Type B pancreatic cell (in vitro differentiated cells): ENCODE results near the gene RERE. TPM values are rescaled to one million over a fixed set of nuclear protein-coding genes. Genes with fewer than 3 reads are reported as not detected.
"Not testable (repeated sequence)": the region's sequence is repeated elsewhere in the genome, so short reads cannot be mapped to it uniquely, and the experiment has no call there.

Experiments used
- DNase-seq: peaks from one replicate; pipeline ENCODE4 v3.0.0; 2021; ENCODE audit warnings: mixed read lengths; ENCODE audit not compliant: unreplicated experiment; ENCODE audit errors: extremely low spot score
- H3K27ac Mint-ChIP-seq: 2 replicates; pipeline ENCODE4 v1.8.0; 2021; ENCODE audit warnings: mild to moderate bottlenecking, mixed read lengths
- H3K27me3 Mint-ChIP-seq: 2 replicates; pipeline ENCODE4 v1.8.0; 2021; ENCODE audit warnings: mixed read lengths
- H3K36me3 Mint-ChIP-seq: 2 replicates; pipeline ENCODE4 v1.8.0; 2021; ENCODE audit warnings: mixed read lengths
- H3K4me1 Mint-ChIP-seq: one replicate; pipeline ENCODE4 v1.8.0; 2021; ENCODE audit warnings: mixed read lengths; ENCODE audit not compliant: unreplicated experiment
- H3K4me3 Mint-ChIP-seq: 2 replicates; pipeline ENCODE4 v1.8.0; 2021; ENCODE audit warnings: mild to moderate bottlenecking, mixed read lengths
- H3K9me3 Mint-ChIP-seq: 2 replicates; pipeline ENCODE4 v1.8.0; 2021; ENCODE audit warnings: mixed read lengths
- total RNA-seq: library from RNA; stranded (reverse); gene quantifications from 2 replicates; pipeline ENCODE4 v1.2.1, GENCODE V29; 2021; ENCODE audit warnings: low replicate concordance
- TF ChIP-seq, protein P1 (sequence below): fragments of 200-600 bp; sonication (generic); conservative IDR thresholded peaks from 2 replicates; pipeline ENCODE4 v1.5.0; 2021; ENCODE audit warnings: antibody characterized with exemption, mild to moderate bottlenecking

RERE gene
- total RNA-seq, 1 donor from 2014 or later = 141 TPM

DNA sequence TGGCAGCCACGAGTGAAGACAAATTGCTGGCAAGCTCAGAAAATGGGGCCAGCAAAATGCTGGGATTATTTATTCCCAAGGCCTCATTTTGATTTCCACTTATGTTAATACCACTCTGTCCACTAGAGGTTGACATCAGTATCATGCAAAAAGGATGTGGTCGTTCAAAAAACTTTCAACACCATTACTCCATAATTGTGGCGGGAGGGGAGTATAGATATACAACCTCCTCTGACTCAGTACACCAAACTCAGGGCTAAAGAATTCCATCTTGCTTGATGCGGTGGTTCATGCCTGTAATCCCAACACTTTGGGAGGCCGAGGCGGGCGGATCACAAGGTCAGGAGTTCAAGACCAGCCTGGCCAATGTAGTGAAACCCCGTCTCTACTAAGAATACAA, 200.6 kb downstream of the RERE start:
- H3K36me3 Mint-ChIP-seq = peaks cover 18% of the 10 kb centered on the region
- DNase-seq, H3K27me3 Mint-ChIP-seq, H3K9me3 Mint-ChIP-seq, H3K27ac Mint-ChIP-seq, H3K4me3 Mint-ChIP-seq: not testable (repeated sequence)
- H3K4me1 Mint-ChIP-seq = peaks cover 34% of the 10 kb centered on the region

DNA sequence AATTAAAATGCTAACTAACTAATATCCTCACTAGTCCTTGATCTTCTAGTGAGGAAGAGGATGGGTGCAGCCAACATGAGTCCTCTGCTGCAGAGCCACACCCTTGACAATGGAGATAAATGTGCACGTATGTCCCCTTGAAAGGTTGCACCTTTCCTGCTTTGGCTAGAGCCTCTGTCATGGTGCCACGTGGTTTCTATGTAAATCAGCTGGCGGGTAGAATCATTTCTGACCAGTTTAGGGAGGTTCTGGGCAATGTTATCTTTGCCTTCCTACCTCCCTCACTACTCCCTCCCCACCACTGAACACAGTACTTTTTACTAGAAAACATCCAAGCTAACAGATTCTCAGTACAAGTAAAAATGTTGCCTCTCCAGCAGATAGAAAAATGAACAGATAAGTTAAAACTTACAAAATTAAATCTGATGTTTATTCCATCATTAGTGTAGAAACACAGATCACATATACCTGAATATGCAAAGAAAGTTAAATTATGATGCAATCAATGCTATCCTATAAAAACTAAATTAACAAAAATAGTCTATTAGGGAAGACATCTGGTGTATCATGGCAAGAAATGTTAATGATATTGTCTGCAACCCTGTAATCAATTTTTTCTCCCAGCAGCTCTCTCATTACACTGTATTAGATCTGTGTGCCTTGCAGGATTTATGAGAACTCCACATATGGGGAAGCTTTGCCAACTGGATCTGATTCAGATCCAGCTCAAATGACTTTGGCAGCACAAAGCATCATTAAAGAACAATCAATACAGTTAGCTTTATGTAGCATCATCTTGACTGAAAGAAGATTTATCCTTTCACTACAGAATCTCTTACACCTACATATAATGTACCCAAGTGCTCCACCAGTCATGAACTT, 205.6 kb downstream of the RERE start:
- H3K36me3 Mint-ChIP-seq = peaks cover 25% of the 10 kb centered on the region
- H3K4me3 Mint-ChIP-seq, DNase-seq, H3K27me3 Mint-ChIP-seq, H3K9me3 Mint-ChIP-seq: not testable (repeated sequence)
- H3K4me1 Mint-ChIP-seq = peaks cover 20% of the 10 kb centered on the region
- H3K27ac Mint-ChIP-seq = peak overlapping the region; percentile 52

DNA sequence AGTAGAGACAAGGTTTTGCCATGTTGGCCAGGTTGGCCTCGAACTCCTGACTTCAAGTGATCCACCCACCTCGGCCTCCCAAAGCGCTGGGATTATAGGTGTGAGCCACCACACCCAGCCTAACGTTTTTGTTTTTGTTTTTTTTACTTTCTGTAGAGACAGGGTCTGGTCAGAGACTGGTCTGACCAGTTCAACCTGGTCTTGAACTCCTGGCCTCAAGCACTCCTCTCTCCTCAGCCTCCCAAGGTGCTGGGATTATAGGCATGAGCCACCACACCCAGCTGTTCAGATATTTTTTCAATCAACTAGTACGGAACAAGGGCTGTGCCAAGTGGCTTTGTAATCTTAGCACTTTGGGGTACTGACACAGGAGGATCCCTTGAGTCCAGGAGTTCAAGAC, 209.5 kb downstream of the RERE start:
- no peak overlapping the region for H3K4me3 Mint-ChIP-seq
- no peaks in the 10 kb centered on the region for H3K9me3 Mint-ChIP-seq
- no peaks in the 10 kb centered on the region for H3K27me3 Mint-ChIP-seq
- DNase-seq = no peak
- H3K4me1 Mint-ChIP-seq = peaks cover 15% of the 10 kb centered on the region
- H3K27ac Mint-ChIP-seq = no peak overlapping the region
- peaks cover 18% of the 10 kb centered on the region for H3K36me3 Mint-ChIP-seq
- TF ChIP-seq, protein P1, sequence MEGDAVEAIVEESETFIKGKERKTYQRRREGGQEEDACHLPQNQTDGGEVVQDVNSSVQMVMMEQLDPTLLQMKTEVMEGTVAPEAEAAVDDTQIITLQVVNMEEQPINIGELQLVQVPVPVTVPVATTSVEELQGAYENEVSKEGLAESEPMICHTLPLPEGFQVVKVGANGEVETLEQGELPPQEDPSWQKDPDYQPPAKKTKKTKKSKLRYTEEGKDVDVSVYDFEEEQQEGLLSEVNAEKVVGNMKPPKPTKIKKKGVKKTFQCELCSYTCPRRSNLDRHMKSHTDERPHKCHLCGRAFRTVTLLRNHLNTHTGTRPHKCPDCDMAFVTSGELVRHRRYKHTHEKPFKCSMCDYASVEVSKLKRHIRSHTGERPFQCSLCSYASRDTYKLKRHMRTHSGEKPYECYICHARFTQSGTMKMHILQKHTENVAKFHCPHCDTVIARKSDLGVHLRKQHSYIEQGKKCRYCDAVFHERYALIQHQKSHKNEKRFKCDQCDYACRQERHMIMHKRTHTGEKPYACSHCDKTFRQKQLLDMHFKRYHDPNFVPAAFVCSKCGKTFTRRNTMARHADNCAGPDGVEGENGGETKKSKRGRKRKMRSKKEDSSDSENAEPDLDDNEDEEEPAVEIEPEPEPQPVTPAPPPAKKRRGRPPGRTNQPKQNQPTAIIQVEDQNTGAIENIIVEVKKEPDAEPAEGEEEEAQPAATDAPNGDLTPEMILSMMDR = no peak

DNA sequence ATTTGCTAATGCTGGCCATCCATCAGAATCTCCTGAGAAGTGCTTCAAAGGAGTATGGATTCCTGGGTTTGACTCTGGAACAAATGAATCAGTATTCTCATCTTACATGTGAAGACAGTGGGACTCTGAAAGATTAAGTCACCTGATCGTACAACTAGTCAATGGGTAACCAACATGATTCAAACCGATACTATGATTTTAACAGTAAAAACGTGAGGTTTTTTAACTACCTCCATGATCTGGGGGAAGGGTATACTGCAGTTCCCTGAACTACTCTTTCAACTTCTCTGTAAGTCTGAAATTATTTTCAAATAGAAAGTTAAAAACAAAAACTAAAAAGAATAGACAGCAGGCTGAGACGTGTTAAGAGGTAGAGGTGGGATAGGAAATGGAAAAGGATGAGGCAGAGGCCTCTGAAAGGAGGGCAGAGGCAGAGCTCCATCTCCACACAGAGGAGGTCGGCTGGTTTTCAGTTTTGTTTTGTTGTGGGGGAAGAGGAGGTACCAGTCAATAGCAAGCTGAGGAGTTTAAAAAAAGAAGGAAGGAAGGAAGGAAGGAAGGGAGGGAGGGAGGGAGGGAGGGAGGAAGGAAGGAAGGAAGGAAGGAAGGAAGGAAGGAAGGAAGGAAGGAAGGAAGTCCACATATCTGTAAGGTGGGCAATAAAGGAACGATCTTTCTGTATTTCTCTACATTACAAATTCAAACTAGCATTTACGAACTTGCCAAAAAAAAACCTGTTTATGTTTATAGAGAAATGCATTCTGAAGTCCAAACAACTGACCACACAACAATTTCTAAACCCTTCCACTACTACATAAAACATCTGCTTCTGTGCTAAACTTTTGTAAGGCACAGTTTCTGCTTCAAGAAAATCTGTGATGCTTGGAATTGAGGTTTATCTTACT, 213.1 kb downstream of the RERE start:
- H3K4me3 Mint-ChIP-seq = no peak overlapping the region
- H3K9me3 Mint-ChIP-seq = no peaks in the 10 kb centered on the region
- peaks cover 11% of the 10 kb centered on the region for H3K36me3 Mint-ChIP-seq
- no peaks in the 10 kb centered on the region for H3K27me3 Mint-ChIP-seq
- H3K27ac Mint-ChIP-seq = no peak overlapping the region
- no peak for DNase-seq
- peaks cover 21% of the 10 kb centered on the region for H3K4me1 Mint-ChIP-seq
- TF ChIP-seq, protein P1 = no peak

DNA sequence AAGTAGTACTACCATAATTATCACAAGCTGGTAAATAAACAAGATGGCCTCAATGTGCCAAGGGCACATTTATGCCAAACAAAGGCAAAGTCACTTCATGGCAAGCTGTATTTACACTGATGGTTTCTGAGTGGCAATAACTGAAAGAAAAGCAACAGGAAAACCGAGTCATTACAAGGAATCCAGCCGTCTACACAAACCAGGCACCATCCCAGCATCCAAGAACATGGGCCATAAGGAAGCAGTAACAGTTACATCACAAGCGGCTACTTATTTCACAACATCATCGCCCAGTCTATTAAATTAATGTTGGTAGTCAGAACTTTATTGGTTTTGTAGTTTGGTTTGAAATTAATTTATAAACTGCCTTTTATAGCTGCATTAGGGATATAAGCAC, 214.2 kb downstream of the RERE start:
- H3K27me3 Mint-ChIP-seq = no peaks in the 10 kb centered on the region
- peaks cover 31% of the 10 kb centered on the region for H3K4me1 Mint-ChIP-seq
- TF ChIP-seq, protein P1 = no peak
- no peak overlapping the region for H3K27ac Mint-ChIP-seq
- no peak for DNase-seq
- peaks cover 11% of the 10 kb centered on the region for H3K36me3 Mint-ChIP-seq
- no peaks in the 10 kb centered on the region for H3K9me3 Mint-ChIP-seq
- no peak overlapping the region for H3K4me3 Mint-ChIP-seq

DNA sequence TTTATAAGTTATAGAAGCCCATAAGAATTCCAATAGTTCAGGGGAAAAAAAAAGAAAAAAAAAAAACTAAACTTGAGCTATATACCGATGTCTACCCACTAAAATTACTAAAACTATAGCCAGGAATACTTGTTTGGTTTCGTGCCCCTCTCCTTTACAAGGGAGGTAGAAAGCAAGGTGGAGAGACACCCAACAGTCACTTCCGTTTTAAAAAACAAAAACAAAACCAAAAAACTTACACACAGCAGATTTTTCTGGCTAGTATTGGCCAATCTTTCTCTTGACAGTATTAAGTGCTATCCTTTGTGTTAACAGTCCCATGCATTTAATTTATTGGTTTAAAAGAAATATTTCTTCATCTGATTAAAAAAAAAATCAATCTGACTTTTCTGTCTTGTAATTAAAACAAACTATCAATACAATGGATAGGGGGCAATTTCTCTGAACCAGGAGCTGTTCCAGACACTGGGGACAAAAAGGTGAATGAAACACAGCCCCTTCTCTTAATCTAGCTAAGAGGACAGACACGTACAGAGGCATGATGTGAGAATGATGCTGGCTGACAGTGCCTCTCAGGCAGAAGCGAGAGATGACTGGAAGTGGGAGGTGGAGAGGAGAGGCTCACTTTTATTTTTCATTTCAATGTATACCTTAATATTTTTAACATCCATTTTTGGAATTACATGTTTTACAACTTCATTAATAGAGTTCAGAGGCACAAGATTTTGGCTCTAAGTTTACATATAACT, 214.8 kb downstream of the RERE start:
- DNase-seq = no peak
- Mint-ChIP-seq H3K4me1 (peaks cover 36% of the 10 kb centered on the region), H3K9me3 (no peaks in the 10 kb centered on the region), H3K27me3 (no peaks in the 10 kb centered on the region), H3K4me3 (no peak overlapping the region), H3K27ac (no peak overlapping the region), H3K36me3 (peaks cover 11% of the 10 kb centered on the region)
- TF ChIP-seq, protein P1 = no peak
